Hematopoietic multipotent progenitor cell treated with erythropoietin and hydrocortisone succinate and interleukin-3 and kit ligand, for 8 days (in vitro differentiated cells): Measurements from ENCODE around the gene CAPN10.
A peak's percentile ranks its signal among the peaks of the same experiment; 100 is the strongest.
"Not testable (repeated sequence)": the region's sequence is repeated elsewhere in the genome, so short reads cannot be mapped to it uniquely, and the experiment has no call there.

Experiments
- DNase-seq: peaks from one replicate; pipeline ENCODE4 v3.0.0-alpha.2; 2015

CAPN10 gene, protein sequence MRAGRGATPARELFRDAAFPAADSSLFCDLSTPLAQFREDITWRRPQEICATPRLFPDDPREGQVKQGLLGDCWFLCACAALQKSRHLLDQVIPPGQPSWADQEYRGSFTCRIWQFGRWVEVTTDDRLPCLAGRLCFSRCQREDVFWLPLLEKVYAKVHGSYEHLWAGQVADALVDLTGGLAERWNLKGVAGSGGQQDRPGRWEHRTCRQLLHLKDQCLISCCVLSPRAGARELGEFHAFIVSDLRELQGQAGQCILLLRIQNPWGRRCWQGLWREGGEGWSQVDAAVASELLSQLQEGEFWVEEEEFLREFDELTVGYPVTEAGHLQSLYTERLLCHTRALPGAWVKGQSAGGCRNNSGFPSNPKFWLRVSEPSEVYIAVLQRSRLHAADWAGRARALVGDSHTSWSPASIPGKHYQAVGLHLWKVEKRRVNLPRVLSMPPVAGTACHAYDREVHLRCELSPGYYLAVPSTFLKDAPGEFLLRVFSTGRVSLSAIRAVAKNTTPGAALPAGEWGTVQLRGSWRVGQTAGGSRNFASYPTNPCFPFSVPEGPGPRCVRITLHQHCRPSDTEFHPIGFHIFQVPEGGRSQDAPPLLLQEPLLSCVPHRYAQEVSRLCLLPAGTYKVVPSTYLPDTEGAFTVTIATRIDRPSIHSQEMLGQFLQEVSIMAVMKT

DNA sequence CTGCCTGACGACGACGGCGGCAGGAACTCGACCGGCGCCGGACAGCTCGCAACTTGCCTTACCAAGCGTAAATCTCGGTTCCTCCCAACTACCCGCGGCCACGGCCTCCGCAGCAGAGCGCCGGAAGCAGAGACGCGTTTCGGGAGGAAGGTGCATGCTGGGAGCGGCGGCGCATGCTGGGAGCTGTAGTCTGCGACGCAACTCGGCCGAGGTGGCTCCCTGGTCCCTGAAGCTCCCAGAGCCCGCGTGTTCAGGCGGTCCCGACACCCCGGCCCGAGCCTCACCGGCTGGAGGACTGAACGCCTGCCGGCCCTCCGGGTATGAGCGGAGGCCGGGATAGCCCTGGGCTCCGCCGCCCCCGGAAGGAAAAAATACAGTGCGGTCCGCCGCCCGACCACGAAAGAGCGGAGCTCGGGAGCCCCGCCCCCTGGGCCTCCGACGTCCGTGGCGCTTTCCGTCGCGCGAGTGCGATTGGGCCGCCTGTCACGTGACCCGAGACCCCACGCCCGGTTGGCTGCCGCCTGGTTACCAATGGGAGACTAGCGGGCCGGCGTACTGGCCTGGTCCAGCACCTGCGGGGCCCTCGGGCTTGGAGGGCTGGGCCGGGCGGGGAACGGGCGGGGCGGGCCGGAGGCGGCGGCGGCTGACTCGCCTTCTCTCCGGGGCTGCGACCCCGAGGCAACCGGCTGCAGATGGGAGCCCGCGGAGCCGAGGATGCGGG lies at the start of gene CAPN10:
CAPN10 (plus strand) TSS at position 537 of the 721 bp plus-strand sequence; CDS start at position 715, 178 bp downstream.
- peak; percentile 95 for DNase-seq

DNA sequence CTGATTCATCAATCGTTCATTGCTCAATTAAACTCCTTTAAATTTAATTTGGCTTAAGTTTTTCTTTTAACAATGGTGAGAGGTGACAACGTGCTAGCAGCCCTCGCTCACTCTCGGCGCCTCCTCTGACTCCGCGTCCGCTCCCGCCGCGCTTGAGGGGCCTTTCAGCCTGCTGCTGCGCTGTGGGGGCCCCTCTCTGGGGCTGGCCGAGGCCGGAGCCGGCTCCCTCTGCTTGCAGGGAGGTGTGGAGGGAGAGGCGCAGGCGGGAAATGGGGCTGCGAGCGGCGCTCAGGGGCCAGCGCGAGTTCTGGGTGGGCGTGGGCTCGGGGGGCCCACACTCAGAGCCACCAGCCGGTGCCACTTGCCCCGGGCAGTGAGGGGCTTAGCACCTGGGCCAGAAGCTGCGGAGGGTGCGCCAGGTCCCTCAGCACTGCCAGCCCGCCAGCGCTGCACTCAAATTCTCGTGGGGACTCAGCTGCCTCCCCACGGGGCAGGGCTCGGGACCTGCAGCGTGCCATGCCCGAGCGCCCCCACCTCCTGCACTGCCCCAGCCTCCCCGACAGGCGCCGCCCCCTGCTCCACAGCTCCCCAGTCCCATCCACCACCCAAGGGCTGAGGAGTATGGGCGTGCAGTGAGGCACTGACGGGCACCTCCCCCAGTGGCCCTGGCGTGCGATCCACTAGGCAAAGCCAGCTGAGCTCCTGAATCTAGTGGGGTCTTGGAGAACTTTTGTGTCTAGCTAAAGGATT lies 48.3 kb upstream of the CAPN10 start:
- no peak for DNase-seq

DNA sequence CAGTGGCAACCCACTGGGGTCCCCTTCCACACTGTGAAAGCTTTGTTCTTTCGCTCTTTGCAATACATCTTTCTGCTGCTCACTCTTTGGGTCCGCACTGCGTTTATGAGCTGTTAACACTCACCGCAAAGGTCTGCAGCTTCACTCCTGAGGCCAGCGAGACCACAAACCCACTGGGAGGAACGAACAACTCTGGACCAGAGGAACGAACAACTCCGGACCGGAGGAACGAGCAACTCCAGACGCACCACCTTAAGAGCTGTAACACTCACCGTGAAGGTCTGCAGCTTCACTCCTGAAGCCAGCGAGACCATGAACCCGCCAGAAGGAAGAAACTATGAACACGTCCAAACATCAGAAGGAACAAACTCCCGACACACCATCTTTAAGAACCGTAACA lies 47.4 kb upstream of the CAPN10 start:
- not testable (repeated sequence) for DNase-seq

DNA sequence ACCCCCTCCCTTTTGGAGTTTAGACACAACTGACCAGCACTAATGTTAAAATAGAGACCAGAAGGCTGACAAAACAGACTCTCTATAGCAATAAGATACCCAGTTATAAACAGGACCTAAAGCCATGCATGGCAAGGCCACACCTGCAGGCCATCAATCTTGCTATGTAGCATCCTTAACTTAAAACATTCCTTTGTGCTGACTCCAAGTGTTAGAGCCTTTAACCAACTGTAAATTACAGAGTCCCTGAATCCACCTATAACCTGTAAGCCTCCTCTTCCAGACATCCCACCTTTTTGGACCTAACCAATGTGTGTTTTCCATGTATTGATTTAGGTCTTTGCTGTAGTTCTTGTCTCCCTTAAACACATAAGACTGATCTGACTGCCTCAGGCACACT lies 46.6 kb upstream of the CAPN10 start:
- no peak for DNase-seq

DNA sequence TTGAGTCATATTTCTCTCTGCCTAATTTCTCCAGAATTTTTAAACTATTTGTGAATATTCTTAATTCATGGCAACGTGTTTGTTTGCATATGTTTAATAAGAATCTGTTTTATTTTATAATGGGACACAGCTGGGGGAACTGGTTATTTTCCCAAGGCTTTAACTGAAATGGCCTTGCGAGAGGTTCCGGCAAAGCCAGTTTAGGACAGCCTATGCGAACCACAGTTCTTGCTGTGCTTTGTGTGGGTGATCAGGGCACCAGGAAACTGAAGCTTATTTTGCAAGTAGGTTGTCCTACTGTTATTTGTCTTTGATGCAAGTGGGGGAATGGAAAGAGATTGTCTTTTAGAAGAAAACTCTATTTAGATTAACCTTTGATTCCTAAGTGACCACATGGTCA lies 35.2 kb upstream of the CAPN10 start:
- no peak for DNase-seq

DNA sequence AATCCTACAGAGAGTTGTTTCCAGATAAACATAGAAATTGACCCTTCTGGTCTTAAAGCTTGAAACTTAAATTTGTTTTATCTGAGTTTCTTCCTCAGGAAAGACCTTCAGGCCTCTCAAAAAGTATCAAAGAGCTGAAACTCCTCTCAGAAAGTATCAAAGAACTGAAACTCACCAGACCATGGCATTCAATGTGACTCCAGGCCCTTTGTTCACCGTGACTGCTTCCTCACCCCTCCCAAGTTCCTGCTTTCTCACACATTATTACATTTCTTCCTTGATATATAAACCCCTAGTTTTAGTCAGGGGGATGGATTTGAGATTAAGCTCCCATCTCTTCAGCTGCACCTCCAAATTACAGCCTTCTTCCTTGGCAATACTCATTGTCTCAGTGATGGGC lies 34.7 kb upstream of the CAPN10 start:
- no peak for DNase-seq

DNA sequence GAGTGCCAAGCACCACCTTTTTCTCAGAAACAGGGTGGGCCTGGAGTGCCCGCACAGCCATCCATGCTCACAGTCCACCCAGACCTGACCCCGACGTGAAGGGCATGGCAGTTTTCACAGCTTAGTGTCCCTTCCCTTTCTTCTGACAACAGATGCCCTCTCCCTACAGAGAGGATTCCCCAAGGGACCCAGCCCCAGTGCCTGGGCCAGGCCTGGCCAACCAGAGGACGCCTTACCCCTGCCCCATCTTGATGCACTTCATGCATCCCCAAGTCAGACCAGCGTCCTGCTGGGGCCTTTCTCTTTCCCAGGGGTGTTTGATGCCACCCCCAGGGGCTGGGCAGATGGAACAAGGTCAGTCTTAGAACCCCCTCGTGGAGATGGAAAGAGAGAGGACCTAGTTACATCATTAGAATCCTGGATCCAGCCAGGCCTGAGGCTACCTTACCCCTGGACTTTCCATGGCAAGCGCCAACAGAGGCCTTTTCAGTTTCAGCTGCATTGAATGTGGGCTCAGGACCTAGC lies 32.5 kb upstream of the CAPN10 start:
- no peak for DNase-seq

DNA sequence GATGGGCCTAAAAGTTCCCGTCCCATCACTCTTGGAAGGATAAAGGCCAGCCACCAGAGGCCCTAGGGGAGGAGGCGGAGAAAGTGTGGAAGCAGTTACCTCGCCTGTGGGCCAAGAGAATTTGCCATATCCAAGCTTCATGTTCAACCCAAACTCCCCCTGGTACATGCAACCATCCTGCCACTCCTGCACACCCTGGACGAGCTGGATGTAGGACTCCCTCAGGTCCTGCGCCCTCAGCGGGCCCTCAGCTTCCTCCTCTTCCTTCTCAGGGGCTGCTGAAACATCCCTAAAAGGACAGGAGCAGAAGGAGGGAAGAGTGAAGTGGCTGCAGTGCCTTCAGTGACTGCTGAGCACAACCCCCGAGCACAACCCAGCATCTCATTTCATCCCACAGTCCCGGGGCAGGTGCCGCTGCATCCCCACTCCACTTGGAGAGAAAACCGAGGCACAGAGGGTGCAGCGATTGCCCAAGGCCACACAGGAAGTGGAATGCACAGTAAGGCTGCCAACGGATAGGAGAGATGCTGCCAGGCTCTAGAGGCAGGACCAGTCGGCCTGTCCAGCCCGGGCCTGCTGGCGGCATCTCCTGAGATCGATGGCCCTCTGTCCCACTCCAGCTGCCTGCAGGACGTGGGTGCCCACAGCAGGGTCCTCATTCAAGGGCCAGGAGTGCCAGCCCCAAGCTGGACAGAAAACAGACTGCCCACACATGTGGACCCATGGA lies 31.6 kb upstream of the CAPN10 start:
- no peak for DNase-seq

DNA sequence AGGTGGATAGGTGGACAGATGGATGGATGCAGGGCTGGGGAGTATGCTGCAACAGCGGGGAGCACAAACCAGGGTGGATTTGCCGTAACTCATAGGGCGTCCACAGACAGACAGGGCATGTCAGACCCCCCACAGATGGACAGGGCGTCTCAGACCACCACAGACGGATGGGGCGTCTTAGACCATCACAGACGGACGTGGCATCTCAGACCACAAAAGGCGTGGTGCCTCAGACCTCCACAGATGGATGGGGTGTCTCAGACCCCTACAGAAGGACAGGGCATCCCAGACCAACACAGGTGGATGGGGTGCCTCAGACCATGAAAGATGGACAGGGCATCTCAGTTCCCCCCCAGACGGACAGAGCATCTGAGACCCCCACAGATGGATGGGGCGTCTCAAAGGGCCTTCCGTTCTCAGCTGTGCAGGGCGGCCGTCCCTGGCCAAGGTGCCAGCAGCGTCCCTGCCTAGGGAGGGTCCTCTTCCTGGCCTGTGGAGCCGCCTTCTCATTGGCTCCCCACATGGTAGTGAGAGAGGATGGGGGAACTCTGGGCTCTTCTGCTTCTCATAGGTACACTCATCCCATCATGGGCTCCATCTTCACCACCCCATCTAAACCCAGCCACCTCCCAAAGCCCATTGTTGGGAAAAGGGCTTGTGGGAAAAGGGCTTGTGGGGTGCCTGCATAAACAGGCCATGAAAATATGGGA lies 30.8 kb upstream of the CAPN10 start:
- no peak for DNase-seq

DNA sequence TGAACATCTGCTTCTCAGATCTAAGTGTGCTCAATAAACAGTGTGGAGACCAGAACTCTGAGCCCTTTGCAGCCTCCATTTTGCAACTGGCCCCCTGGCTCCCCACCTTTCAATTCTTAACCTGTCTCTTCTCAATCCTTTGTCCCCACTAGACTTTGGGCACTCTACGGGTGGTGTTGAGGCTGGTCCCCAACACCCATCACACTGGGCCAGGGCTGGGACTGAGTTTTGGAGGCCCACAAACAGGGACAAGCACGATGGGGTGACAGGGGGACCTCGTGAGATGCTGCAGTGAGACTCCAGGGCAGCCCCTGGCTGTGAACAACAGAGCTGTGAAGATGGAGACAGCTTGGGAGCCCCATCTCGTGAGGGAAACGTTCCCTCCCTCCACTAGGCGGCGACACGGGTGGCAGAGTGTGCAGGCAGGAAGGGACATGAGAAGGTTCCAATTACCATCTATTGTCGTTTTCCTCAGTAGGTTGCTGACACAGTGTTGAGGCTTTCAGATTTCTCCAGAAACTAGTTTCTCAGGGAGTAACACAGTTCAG lies 29.9 kb upstream of the CAPN10 start:
- peak; percentile 74 for DNase-seq

DNA sequence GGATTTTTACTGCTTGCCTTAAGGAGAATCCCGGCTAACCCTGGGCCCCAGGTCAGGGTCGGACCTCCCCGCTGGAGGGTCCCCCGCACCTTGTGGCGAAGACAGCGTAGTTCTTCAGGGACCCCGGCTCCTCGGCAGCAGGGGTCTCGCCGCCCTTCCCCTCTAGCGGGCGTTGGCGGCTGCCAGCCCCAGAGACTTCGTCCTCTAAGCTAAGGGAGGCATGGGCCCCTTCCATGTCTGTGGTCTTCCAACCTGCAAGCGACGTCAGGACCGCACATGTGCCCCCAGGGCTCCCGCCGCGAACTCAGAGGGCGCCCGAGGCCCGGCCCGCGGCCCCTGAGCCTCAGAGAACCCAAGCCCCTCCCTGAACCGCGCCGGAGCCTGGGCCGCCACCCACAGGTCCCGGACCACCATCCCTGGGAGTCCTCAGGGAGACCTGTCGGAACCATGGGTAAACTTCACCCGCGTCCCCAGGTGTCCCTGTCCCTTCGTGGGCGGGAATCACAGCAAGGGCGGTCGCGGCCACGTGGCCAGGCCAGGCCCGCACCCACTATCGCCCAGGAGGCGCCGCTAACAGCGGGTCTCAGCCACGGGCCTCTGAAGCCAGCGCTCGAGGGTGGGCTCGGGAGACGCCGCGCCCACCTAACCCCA lies 29.3 kb upstream of the CAPN10 start:
- no peak for DNase-seq

DNA sequence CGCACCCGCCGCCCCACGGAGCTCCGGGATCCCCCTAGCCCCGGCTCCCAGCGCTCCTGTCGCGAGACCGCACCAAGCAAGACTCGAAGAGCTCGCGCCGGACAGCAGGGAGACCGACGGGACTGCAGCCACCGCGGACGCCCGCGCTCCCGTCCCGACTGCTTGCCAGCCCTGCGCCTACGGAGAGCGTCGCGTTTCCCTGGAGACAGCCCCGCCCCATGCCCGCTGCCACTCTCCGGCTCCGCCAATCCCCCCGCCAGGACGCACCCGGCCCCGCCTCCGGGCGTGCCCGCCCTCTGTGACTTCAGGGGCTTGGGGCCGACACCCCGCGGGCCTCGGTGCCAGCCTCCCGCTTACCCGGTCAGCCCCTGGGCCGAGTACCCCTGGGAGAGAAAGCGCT lies 28.7 kb upstream of the CAPN10 start, which contains the start of gene ANKMY1:
ANKMY1 (minus strand) TSS at position 181 of the 400 bp plus-strand sequence. CDS start 653 bp downstream, outside the sequence.
- peak; percentile 84 for DNase-seq

DNA sequence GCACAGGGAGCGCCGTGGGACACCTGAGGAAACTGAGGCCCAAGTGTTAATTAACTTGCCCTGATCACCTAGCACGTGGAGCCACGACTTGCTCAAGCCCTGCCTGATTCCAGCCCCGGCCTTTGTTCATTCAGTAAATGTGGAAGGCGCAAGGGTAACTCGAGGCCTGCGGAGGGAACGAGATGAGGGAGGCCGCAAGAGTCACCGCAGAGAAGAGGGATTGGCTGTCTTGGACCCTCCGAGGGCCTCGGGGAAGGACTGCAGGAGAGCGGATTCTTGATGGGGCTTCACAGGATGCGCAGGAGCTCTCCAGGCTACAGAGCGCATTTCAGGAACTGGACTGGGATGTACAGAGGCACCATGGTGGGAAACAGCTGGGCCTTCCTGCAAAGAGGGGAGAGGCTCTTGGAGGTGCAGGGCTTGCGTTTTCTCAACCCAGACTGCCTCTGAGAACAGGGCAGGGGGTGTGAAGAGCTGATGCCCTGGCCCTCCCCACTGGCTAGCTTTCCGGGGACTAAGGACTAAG lies 28.2 kb upstream of the CAPN10 start:
- DNase-seq, result no peak

DNA sequence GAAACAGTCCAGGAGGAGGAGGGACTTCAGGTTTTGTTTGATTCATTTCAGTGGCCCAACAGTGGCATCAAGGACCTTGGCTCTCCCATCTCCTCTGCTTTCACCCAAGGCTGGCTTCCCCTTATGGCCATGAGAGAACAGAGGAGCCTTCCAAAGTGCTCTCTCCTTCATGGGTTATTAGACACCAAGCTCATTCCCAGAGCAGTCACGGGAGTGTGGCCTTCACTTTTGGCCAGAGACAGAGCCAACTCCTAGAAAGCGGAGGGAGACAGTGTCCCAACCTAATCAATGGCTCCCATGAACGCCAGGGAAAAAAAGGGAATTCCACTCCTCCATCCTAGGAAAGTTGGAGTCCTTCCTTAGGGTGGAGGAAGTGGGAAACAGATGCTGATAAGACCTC lies 27.2 kb upstream of the CAPN10 start:
- DNase-seq, result peak; percentile 27

DNA sequence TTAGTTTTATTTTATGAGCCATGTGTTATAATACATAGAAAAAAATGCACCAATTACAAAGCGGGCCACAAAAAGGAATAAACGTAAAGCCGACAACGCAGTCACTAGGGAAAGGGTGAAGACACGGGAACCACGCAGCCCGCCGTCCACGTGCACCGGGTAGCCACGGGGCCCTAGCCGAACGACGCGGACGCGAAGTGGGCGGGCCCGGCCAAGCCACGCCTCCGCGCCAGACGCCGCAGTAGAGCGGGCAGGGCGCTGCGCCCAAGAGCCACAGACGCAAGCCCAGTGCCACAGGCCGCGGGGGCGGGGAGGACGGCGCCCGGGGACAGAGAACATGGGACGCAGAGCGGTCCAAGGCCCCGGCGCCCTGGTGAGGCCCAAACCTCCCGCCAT lies 26.5 kb upstream of the CAPN10 start, which contains the start of gene DUSP28:
DUSP28 (plus strand) TSS at position 274 of the 396 bp plus-strand sequence. CDS start 328 bp downstream, outside the sequence.
- DNase-seq, result peak; percentile 90

DNA sequence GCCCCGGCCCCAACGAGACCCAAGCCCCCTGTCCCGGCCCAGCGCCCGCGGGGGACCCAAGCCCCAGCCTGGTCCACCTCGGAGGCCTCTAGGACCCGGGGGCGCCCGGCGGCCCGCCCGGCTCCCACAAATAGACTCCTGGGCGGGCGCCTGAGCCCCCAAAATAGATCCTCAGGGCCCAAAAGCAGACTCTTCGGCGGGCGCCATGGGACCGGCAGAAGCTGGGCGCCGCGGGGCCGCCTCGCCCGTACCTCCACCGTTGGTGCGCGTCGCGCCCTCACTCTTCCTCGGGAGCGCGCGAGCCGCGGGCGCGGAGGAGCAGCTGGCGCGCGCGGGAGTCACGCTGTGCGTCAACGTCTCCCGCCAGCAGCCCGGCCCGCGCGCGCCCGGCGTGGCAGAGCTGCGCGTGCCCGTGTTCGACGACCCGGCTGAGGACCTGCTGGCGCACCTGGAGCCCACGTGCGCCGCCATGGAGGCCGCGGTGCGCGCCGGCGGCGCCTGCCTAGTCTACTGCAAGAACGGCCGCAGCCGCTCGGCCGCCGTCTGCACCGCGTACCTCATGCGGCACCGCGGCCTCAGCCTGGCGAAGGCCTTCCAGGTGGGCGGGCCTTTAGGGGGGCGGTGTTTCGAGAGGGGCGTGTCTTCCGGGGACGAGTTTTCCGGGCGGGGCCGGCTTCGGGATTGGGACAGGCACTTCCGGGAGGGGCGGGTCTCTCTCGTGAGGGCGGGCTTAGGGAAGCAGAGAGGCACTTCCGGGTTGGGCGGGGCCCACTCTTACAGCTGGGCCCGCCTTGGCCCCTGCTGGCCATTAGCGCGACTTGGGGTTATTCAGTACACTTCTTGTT lies 25.8 kb upstream of the CAPN10 start:
- peak; percentile 97 for DNase-seq

DNA sequence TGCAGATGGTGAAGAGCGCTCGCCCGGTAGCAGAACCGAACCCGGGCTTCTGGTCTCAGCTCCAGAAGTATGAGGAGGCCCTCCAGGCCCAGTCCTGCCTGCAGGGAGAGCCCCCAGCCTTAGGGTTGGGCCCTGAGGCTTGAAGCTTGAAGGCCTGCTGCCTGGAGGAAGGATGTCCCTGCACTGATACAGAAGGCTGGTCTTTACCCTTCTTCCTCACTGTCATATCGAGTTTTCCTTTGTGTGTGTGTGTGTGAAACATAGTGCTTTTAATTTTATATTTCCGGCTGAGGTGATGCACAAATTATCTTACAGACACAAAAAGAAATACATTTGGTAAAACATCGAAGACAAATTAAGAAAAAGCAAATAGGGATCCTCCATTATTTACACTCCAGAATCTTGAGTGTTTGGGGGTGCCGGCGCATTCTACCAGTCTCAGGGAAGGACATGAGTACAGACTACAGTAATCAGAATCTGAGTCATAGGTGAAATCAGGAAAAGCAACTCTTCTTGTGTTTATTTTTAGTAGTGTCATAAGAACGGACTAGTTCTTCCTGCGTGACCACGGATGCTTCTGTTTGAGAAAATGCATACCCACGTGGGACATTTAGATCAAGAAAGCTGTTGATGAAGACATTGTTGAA lies 25.1 kb upstream of the CAPN10 start:
- DNase-seq, result no peak

DNA sequence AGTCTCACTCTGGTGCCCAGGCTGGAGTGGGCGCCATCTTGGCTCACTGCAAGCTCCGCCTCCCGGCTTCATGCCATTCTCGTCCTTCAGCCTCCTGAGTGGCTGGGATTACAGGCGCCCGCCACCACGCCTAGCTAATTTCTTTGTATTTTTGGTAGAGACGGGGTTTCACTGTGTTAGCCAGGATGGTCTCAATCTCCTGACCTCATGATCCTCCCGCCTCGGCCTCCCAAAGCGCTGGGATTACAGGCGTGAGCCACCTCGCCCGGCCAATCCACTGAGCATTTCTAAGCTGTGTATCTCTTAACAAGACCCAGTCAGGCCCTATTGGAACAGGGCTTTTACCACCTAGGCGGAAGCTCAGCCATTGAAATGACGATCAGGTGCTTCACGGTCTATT lies 23.3 kb upstream of the CAPN10 start:
- not testable (repeated sequence) for DNase-seq
